H9 (cell line): ENCODE data around the gene MRPS33. TPM values are rescaled to one million over a fixed set of nuclear protein-coding genes. Genes with fewer than 3 reads are reported as not detected.

ENCODE experiments used
- DNase-seq: peaks from one replicate; pipeline ENCODE4 v3.0.0-alpha.2; 2017
- H2AFZ ChIP-seq: one replicate; pipeline ENCODE4 v1.6.1; 2013; ENCODE audit warnings: mild to moderate bottlenecking, low read length, control low read depth, moderate library complexity
- H2AK5ac ChIP-seq: 2 replicates; pipeline ENCODE4 v1.6.1; 2013; ENCODE audit warnings: low read length, control low read depth, mixed read lengths; ENCODE audit not compliant: insufficient read length
- H2BK120ac ChIP-seq: one replicate; pipeline ENCODE4 v1.6.1; 2013; ENCODE audit warnings: low read depth, mild to moderate bottlenecking, low read length, control low read depth, inconsistent platforms; ENCODE audit not compliant: poor library complexity, severe bottlenecking
- H2BK12ac ChIP-seq: 2 replicates; pipeline ENCODE4 v1.6.1; 2013; ENCODE audit warnings: low read length, control low read depth, mixed read lengths, low read depth; ENCODE audit not compliant: insufficient read length
- H2BK15ac ChIP-seq: 2 replicates; pipeline ENCODE4 v1.6.1; 2013; ENCODE audit warnings: low read depth, low read length, control low read depth
- H2BK20ac ChIP-seq: one replicate; pipeline ENCODE4 v1.6.1; 2013; ENCODE audit warnings: low read depth, mild to moderate bottlenecking, low read length, control low read depth, inconsistent platforms; ENCODE audit not compliant: poor library complexity, severe bottlenecking
- H2BK5ac ChIP-seq: 2 replicates; pipeline ENCODE4 v1.6.1; 2013; ENCODE audit warnings: low read length, control low read depth, mixed read lengths; ENCODE audit not compliant: insufficient read length
- H3K14ac ChIP-seq: 2 replicates; pipeline ENCODE4 v1.6.1; 2013; ENCODE audit warnings: low read length, control low read depth; ENCODE audit not compliant: insufficient read depth
- H3K18ac ChIP-seq: 2 replicates; pipeline ENCODE4 v1.6.1; 2013; ENCODE audit warnings: low read depth, mild to moderate bottlenecking, mixed read lengths, low read length, control low read depth; ENCODE audit not compliant: insufficient read length
- H3K23ac ChIP-seq: 2 replicates; pipeline ENCODE4 v1.6.1; 2013; ENCODE audit warnings: low read length, control low read depth, mixed read lengths, low read depth; ENCODE audit not compliant: insufficient read length
- H3K23me2 ChIP-seq: 2 replicates; pipeline ENCODE4 v1.6.1; 2013; ENCODE audit warnings: low read depth, mild to moderate bottlenecking, mixed read lengths, low read length, control low read depth; ENCODE audit not compliant: insufficient read length, poor library complexity, severe bottlenecking
- H3K27ac ChIP-seq: 2 replicates; pipeline ENCODE4 v1.5.1; 2013; ENCODE audit warnings: low read length, control low read depth, mixed read lengths, low read depth; ENCODE audit not compliant: insufficient read length
- H3K27me3 ChIP-seq: 2 replicates; pipeline ENCODE4 v1.6.1; 2013; ENCODE audit warnings: low read length, control low read depth, inconsistent platforms; ENCODE audit not compliant: insufficient read depth
- H3K4ac ChIP-seq: 2 replicates; pipeline ENCODE4 v1.6.1; 2013; ENCODE audit warnings: low read depth, mild to moderate bottlenecking, control low read depth, inconsistent platforms, low read length, moderate library complexity
- H3K4me1 ChIP-seq: 2 replicates; pipeline ENCODE4 v1.6.1; 2013; ENCODE audit warnings: low read length, control low read depth, inconsistent platforms; ENCODE audit not compliant: insufficient read depth
- H3K4me2 ChIP-seq: 2 replicates; pipeline ENCODE4 v1.6.1; 2013; ENCODE audit warnings: low read length, control low read depth, mixed read lengths; ENCODE audit not compliant: insufficient read length, insufficient read depth
- H3K56ac ChIP-seq: 2 replicates; pipeline ENCODE4 v1.6.1; 2013; ENCODE audit warnings: low read depth, mild to moderate bottlenecking, mixed read lengths, low read length, control low read depth; ENCODE audit not compliant: insufficient read length
- H3K79me1 ChIP-seq: 2 replicates; pipeline ENCODE4 v1.6.1; 2013; ENCODE audit warnings: low read depth, mild to moderate bottlenecking, moderate library complexity, low read length, control low read depth, inconsistent platforms; ENCODE audit not compliant: insufficient read depth, poor library complexity, severe bottlenecking
- H3K79me2 ChIP-seq: 2 replicates; pipeline ENCODE4 v1.6.1; 2013; ENCODE audit warnings: low read length, control low read depth, inconsistent platforms; ENCODE audit not compliant: insufficient read depth
- H3K9ac ChIP-seq: 2 replicates; pipeline ENCODE4 v1.6.1; 2013; ENCODE audit warnings: low read length, control low read depth, mixed read lengths; ENCODE audit not compliant: insufficient read length; ENCODE audit errors: extremely low read depth
- H3K9me3 ChIP-seq: one replicate; pipeline ENCODE4 v1.6.1; 2013; ENCODE audit warnings: low read depth, low read length, inconsistent platforms; ENCODE audit not compliant: control insufficient read depth
- H3T11ph ChIP-seq: one replicate; pipeline ENCODE4 v1.6.1; 2013; ENCODE audit warnings: mild to moderate bottlenecking, low read length, control low read depth, inconsistent platforms
- H4K20me1 ChIP-seq: one replicate; pipeline ENCODE4 v1.6.1; 2013; ENCODE audit not compliant: control insufficient read depth, insufficient read length, insufficient read depth
- H4K5ac ChIP-seq: 2 replicates; pipeline ENCODE4 v1.6.1; 2013; ENCODE audit warnings: low read depth, mild to moderate bottlenecking, mixed read lengths, low read length, control low read depth; ENCODE audit not compliant: insufficient read length
- H4K8ac ChIP-seq: replicated peaks from 2 replicates; pipeline ENCODE4 v1.6.1; 2013; ENCODE audit warnings: low read length, control low read depth, mixed read lengths, low read depth; ENCODE audit not compliant: insufficient read length
- H4K91ac ChIP-seq: 2 replicates; pipeline ENCODE4 v1.6.1; 2013; ENCODE audit warnings: low read depth, mild to moderate bottlenecking, moderate library complexity, mixed read lengths, low read length, control low read depth; ENCODE audit not compliant: insufficient read length
- H3K27ac Mint-ChIP-seq, 3 experiments: 2 replicates in 2 of 3; 3 replicates in 1 of 3; pipeline ENCODE4 v1.8.0; 2020 to 2021; ENCODE audit warnings: mixed read lengths in 3 of 3, mild to moderate bottlenecking in 1 of 3, moderate library complexity in 1 of 3
- H3K27me3 Mint-ChIP-seq: 2 replicates; pipeline ENCODE4 v1.8.0; 2021; ENCODE audit warnings: low read depth, mild to moderate bottlenecking, moderate library complexity, mixed read lengths
- H3K36me3 Mint-ChIP-seq, 3 experiments: 2 replicates in 2 of 3; 3 replicates in 1 of 3; pipeline ENCODE4 v1.8.0; 2020 to 2021; ENCODE audit warnings: low read depth in 3 of 3, mixed read lengths in 3 of 3; ENCODE audit not compliant: insufficient read depth in 1 of 3
- H3K4me1 Mint-ChIP-seq, 2 experiments: 2 replicates each; pipeline ENCODE4 v1.8.0; 2020; ENCODE audit warnings: mixed read lengths in 2 of 2
- H3K4me3 Mint-ChIP-seq, 2 experiments: 2 replicates in 1 of 2; 3 replicates in 1 of 2; pipeline ENCODE4 v1.8.0; 2020 to 2021; ENCODE audit warnings: mild to moderate bottlenecking in 2 of 2, mixed read lengths in 2 of 2, moderate library complexity in 1 of 2
- H3K9me3 Mint-ChIP-seq, 2 experiments: 2 replicates in 1 of 2; 3 replicates in 1 of 2; pipeline ENCODE4 v1.8.0; 2020; ENCODE audit warnings: mild to moderate bottlenecking in 2 of 2, mixed read lengths in 2 of 2, moderate library complexity in 1 of 2
- WGBS: extraction: QIAGEN DNeasy Blood & Tissue Kit; methylation state at CpG from one replicate; pipeline ENCODE4 v1.1.7; 2013; ENCODE audit warnings: missing lambda C conversion rate, low lambda C conversion rate, mixed read lengths; ENCODE audit not compliant: insufficient read length; ENCODE audit errors: extremely low coverage; 5-methylcytosine and 5-hydroxymethylcytosine counted together
- total RNA-seq: library from RNA; stranded (reverse); gene quantifications from 2 replicates; pipeline ENCODE4 v1.2.1, GENCODE V29; 2021
- TF ChIP-seq, protein P1 (sequence below): fragments of 200-600 bp; sonication (generic); conservative IDR thresholded peaks from 3 replicates; pipeline ENCODE4 v1.8.0; 2021; ENCODE audit warnings: antibody characterized with exemption, mild to moderate bottlenecking

Gene MRPS33
- total RNA-seq, 1 experiment from 2014 or later = 64.2 TPM

DNA sequence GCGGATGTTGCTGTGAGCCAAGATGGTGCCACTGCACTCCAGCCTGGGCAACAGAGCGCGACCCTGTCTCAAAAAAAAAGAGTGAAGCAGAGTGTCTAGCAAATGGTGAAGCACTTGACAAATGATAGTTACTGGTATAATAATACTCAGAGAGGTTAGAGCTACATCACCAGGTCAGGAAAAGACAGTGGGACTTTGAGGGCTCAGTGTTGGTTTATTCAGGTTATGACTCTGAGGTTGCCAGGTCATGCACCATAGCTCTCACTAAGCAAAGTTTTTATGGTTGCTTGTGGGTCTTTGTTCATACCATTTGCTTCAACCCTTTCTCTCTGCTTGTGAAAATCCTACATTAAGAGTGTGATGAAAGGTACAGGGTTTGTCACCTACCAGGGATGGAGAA is 13.6 kb downstream of the MRPS33 start:
- Histone ChIP-seq H3K18ac (no peak overlapping the region), H3K23me2 (no peaks in the 10 kb centered on the region), H4K91ac (no peak overlapping the region), H3K9me3 (no peaks in the 10 kb centered on the region), H2BK20ac (no peak overlapping the region), H3K27me3 (no peaks in the 10 kb centered on the region), H3K23ac (no peak overlapping the region), H3K4me2 (no peak overlapping the region), H3K4ac (no peak overlapping the region), H2BK15ac (no peak overlapping the region), H3T11ph (no peak overlapping the region), H3K9ac (no peak overlapping the region), H2AK5ac (no peak overlapping the region), H2AFZ (no peak overlapping the region), H2BK5ac (no peak overlapping the region), H3K79me2 (no peaks in the 10 kb centered on the region), H3K79me1 (no peaks in the 10 kb centered on the region), H3K4me1 (no peaks in the 10 kb centered on the region), H2BK12ac (no peak overlapping the region), H4K20me1 (no peaks in the 10 kb centered on the region), H4K5ac (no peak overlapping the region), H3K27ac (no peak overlapping the region), H2BK120ac (no peak overlapping the region), H3K56ac (no peak overlapping the region), H3K14ac (no peak overlapping the region), H4K8ac (no peak overlapping the region)
- peaks cover 9% of the 10 kb centered on the region; the same call in 1 of the 2 replicates for H3K27me3 Mint-ChIP-seq
- TF ChIP-seq, protein P1, sequence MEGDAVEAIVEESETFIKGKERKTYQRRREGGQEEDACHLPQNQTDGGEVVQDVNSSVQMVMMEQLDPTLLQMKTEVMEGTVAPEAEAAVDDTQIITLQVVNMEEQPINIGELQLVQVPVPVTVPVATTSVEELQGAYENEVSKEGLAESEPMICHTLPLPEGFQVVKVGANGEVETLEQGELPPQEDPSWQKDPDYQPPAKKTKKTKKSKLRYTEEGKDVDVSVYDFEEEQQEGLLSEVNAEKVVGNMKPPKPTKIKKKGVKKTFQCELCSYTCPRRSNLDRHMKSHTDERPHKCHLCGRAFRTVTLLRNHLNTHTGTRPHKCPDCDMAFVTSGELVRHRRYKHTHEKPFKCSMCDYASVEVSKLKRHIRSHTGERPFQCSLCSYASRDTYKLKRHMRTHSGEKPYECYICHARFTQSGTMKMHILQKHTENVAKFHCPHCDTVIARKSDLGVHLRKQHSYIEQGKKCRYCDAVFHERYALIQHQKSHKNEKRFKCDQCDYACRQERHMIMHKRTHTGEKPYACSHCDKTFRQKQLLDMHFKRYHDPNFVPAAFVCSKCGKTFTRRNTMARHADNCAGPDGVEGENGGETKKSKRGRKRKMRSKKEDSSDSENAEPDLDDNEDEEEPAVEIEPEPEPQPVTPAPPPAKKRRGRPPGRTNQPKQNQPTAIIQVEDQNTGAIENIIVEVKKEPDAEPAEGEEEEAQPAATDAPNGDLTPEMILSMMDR = no peak
- no peaks in the 10 kb centered on the region for H3K9me3 Mint-ChIP-seq
- no CpG with 5 or more reads among the region's 3 CpGs for WGBS
- H3K4me3 Mint-ChIP-seq = no peak overlapping the region
- H3K27ac Mint-ChIP-seq = no peak overlapping the region
- H3K4me1 Mint-ChIP-seq = no peaks in the 10 kb centered on the region
- H3K36me3 Mint-ChIP-seq = peaks cover 6% of the 10 kb centered on the region in 3 experiments; a peak in 5 of 7 replicates
- no peak for DNase-seq
